Measurements from ENCODE around the gene DPP6. TPM values are rescaled to one million over a fixed set of nuclear protein-coding genes. Genes with fewer than 3 reads are reported as not detected.
A peak's percentile ranks its signal among the peaks of the same experiment; 100 is the strongest.

DPP6 gene
- total RNA-seq, 1 experiment from 2014 or later, result 1.3 TPM

- DNase-seq (ENCODE audit: low read depth), result no peak
These were observed 823.1 kb downstream of the DPP6 start for GRCh38 chr7:154875297-154875696.

- DNase-seq (ENCODE audit: low read depth), result no peak
These were observed 824.3 kb downstream of the DPP6 start for GRCh38 chr7:154876516-154876915.

DNA sequence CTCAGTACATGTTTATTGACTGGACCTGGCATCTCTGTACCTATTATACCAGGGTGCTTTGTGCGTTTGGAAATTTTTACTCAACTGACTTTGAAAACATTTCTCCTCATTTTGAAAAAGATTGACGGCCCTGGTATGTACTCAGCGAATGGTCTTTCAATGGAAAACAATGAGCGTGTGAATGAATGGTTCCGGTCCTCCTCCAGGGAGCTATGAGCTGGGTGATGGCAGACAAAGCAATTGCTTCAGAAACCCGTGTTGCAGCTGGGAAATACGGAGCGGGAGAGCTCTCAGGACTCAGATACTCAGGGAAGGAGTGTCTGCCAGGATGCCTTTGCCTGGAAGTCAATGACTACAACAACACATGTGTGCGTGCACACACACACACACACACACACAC, 824.8 kb downstream of the DPP6 start:
- no peak for DNase-seq (ENCODE audit: low read depth)

DNA sequence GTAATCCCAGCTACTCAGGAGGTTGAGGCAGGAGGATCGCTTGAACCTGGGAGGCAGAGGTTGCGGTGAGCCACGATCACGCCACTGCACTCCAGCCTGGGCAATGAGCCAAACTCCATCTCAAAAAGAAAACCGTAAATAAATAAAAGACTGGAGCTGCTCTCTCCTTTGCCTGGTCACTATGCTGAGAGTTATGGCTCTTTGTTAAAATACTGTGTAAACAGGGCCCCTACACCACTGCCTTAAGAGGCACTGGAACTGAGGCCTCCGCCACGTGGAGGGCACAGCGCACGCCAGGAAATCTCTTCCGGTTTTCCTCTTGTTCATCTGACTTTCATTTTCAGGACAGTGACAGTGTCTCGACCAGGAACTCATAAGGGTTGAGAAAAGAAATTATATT, 827.4 kb downstream of the DPP6 start:
- no peak for DNase-seq (ENCODE audit: low read depth)

GRCh38 chr7:154880513-154880912, 828.3 kb downstream of the DPP6 start:
- DNase-seq (ENCODE audit: low read depth), result no peak

DNA sequence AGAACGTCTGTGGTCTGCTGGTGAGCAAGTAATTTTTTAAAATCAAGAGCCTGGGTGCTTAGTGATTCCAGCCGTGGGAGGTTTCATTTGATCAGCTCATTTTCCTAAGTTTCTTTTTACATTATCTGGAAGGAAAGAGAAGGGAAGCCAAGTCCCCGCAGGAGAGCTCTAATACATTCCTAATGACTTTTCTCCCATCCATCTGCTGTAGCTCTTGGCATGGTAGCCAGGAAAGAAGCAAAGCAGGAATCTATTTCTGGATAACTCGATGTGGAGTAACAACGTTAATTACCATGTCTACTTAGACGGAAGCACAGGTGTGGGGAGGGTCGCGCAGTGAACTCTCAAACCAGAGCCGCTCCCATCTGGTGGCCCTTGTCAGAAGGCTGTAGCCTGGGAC, 828.8 kb downstream of the DPP6 start:
- DNase-seq (ENCODE audit: low read depth), result no peak

GRCh38 chr7:154881526-154881925, 829.3 kb downstream of the DPP6 start:
- no peak for DNase-seq (ENCODE audit: low read depth)

- DNase-seq (ENCODE audit: low read depth), result no peak
These were observed 830.8 kb downstream of the DPP6 start for GRCh38 chr7:154882931-154883474.

DNA sequence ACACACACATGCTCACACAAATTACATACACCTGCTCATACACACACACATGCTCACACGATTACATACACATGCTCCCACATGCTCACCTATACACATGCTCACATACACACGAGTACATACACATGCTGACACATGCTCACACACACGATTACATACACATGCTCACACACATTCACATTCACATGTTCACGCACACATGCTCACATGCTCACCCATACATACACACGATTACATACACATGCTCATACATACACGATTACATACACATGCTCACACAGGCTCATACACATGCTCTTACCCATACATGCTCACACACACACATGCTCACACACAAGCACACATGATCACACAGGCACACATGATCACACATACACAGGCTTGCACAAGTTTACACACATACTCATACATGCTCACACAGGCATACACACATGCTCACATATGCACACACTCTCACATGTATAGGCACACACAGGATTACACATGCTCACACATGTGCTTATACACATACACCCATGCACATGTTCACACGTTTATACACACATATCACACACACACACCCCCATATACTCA, 832.2 kb downstream of the DPP6 start:
- DNase-seq (ENCODE audit: low read depth), result no peak

DNA sequence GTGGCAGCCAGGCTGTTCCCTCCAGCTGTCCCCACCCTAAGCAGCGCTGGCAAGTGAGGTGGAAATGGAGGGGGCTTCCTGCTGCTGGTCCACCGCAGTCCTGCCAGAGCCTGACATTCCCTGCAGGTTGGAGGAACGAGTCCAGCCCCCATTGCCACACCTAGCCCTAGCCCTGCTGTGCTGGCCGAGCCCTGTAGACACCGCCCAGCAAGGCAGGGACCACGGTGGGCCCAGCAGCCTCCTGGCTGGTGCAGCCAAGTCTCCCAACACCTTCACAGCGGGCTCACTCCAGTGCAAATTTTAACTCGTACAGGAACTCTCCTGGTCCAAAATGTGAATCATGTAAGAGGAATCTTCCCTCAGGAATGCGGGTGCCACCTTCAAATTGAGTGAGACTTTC, 834.4 kb downstream of the DPP6 start:
- DNase-seq (ENCODE audit: low read depth), result no peak

- no peak for DNase-seq (ENCODE audit: low read depth)
These were observed 836.5 kb downstream of the DPP6 start for GRCh38 chr7:154888690-154889089.

DNA sequence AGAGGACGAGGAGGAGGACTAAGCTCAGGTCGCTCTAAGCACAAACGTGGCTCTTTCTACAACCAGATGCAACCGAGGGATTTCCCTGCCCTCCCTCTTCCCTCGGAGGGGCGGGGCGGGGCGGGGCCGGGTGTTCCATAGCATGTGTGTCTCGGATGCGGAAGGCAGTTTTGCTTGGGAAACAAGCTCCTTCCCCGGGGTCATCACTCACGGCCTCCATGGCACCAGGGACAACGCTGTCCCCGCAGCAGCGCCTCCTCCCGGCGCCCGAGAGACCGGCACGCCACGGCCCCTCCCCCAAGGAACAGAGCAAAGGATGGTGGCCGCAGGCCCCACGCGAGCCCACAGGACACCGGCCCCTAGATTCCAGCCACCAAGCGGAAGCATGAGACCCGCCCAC, 840.3 kb downstream of the DPP6 start:
- peak; percentile 39 for DNase-seq (ENCODE audit: low read depth)

- no peak for DNase-seq (ENCODE audit: low read depth)
These were observed 843.9 kb downstream of the DPP6 start for GRCh38 chr7:154896076-154896475.

- DNase-seq (ENCODE audit: low read depth), result no peak
These were observed 847.0 kb downstream of the DPP6 start for GRCh38 chr7:154898973-154899855.

GRCh38 chr7:154899862-154900261, 847.7 kb downstream of the DPP6 start:
- no peak for DNase-seq (ENCODE audit: low read depth)

DNA sequence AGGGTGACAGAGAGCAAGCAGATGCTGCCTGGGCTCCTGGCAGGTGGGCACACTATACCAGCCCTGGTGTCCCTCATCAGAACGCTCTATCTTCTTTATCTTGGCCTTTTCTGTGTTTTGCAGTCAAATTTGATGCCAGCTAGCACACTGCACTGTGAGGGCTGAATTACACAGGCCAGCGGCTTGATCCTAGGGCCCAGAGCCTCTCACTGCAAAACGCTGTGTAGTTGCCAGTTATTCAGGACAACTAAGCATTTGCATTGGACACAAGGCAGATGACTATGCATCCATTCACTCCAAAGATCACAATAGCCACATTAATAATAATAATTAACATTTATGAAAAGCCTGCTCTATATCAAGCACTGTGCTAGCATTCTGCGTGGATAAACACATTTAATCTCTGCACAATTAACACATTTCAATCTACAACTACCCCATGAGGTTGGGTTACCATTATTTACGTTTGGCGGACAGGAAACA, 850.4 kb downstream of the DPP6 start:
- DNase-seq (ENCODE audit: low read depth), result no peak

DNA sequence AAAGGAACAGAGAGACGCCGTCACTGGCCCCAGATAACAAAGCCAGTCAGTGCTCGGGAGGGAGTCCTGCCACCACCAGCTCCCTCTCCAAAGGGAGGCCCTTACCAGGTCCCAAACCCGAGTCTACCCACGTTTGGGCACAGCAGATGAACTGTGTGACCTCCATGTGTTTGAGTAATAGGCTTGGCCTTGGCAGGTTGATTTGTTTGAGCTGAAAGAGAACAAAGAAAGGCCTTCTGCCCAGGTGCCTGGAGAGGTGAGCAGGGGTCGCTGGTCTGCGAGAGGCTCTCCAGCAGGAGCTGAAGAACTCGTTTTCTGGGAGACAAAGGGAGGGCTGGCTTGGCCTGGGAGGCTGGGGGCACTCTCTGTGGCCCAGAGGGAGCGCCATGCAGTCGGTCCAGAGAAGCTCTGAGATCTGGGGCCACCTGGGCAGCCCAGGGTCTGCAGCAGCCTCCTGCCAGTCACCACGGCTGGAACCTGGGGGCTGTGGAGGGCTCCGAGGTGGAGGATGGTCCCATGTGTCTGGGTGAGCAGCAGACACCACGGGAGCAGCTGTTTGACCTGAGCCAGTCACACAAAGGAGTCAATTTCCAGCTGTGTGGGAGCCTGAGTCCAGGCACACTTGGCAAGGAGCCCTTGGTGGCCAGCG, 851.0 kb downstream of the DPP6 start:
- DNase-seq (ENCODE audit: low read depth), result no peak

GRCh38 chr7:154905146-154905545, 852.9 kb downstream of the DPP6 start:
- DNase-seq (ENCODE audit: low read depth), result no peak

GRCh38 chr7:154905615-154906014, 853.4 kb downstream of the DPP6 start:
- no peak for DNase-seq (ENCODE audit: low read depth)

- DNase-seq (ENCODE audit: low read depth), result no peak
These were observed 854.0 kb downstream of the DPP6 start for GRCh38 chr7:154906201-154906600.

GRCh38 chr7:154906736-154907355, 854.6 kb downstream of the DPP6 start:
- DNase-seq (ENCODE audit: low read depth), result no peak
